Nephron progenitor cell (in vitro differentiated cells): Measurements from ENCODE around the gene NTRK3.

Source experiments
- DNase-seq: peaks from one replicate; pipeline ENCODE4 v3.0.0; 2021
- H3K27ac Mint-ChIP-seq: 2 replicates; pipeline ENCODE4 v1.8.0; 2021; ENCODE audit warnings: mild to moderate bottlenecking, moderate library complexity, mixed read lengths
- H3K27me3 Mint-ChIP-seq: 2 replicates; pipeline ENCODE4 v1.8.0; 2021; ENCODE audit warnings: mild to moderate bottlenecking, low read depth, mixed read lengths; ENCODE audit not compliant: poor library complexity
- H3K36me3 Mint-ChIP-seq: 2 replicates; pipeline ENCODE4 v1.8.0; 2021; ENCODE audit warnings: low read depth, mixed read lengths
- H3K4me1 Mint-ChIP-seq: 2 replicates; pipeline ENCODE4 v1.8.0; 2021; ENCODE audit warnings: mixed read lengths
- H3K4me3 Mint-ChIP-seq: 2 replicates; pipeline ENCODE4 v1.8.0; 2021; ENCODE audit warnings: mild to moderate bottlenecking, moderate library complexity, mixed read lengths
- H3K9me3 Mint-ChIP-seq: 2 replicates; pipeline ENCODE4 v1.8.0; 2021; ENCODE audit warnings: mild to moderate bottlenecking, moderate library complexity, mixed read lengths
- TF ChIP-seq, protein P1 (sequence below): fragments of 200-600 bp; sonication (generic); IDR thresholded peaks from 2 replicates; pipeline ENCODE4 v1.5.0; 2021; ENCODE audit warnings: antibody characterized with exemption

NTRK3 gene

GRCh38 chr15:87828608-87829007 is 427.9 kb downstream of the NTRK3 start:
- TF ChIP-seq, protein P1, sequence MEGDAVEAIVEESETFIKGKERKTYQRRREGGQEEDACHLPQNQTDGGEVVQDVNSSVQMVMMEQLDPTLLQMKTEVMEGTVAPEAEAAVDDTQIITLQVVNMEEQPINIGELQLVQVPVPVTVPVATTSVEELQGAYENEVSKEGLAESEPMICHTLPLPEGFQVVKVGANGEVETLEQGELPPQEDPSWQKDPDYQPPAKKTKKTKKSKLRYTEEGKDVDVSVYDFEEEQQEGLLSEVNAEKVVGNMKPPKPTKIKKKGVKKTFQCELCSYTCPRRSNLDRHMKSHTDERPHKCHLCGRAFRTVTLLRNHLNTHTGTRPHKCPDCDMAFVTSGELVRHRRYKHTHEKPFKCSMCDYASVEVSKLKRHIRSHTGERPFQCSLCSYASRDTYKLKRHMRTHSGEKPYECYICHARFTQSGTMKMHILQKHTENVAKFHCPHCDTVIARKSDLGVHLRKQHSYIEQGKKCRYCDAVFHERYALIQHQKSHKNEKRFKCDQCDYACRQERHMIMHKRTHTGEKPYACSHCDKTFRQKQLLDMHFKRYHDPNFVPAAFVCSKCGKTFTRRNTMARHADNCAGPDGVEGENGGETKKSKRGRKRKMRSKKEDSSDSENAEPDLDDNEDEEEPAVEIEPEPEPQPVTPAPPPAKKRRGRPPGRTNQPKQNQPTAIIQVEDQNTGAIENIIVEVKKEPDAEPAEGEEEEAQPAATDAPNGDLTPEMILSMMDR = no peak
- H3K4me1 Mint-ChIP-seq = peaks cover 11% of the 10 kb centered on the region
- peaks cover 22% of the 10 kb centered on the region for H3K9me3 Mint-ChIP-seq
- H3K36me3 Mint-ChIP-seq = no peaks in the 10 kb centered on the region
- peaks cover 68% of the 10 kb centered on the region for H3K27me3 Mint-ChIP-seq
- DNase-seq = no peak
- no peak overlapping the region for H3K4me3 Mint-ChIP-seq
- H3K27ac Mint-ChIP-seq = no peak overlapping the region

DNA sequence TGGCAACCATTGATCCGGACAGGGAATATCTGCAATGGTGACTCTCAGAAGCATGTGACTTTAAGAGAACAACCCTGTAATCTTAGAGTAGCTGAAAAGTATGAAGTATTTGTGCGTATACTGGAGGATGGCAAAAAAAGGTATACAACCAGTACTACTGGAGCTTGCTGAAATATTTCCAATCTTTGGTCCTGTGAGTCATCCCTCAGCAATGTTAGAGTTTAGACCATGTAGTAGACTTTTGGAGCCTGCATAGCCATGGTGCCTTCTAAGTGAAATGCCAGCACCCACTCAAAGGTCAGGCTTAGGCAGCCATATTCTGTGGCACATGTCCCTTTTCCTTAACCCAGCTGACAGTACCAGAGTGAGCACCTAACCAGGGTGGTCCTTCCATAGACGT is 429.4 kb downstream of the NTRK3 start:
- Mint-ChIP-seq H3K9me3 (peaks cover 12% of the 10 kb centered on the region), H3K27me3 (peaks cover 60% of the 10 kb centered on the region), H3K4me3 (no peak overlapping the region), H3K36me3 (no peaks in the 10 kb centered on the region), H3K27ac (no peak overlapping the region), H3K4me1 (peaks cover 11% of the 10 kb centered on the region)
- DNase-seq = no peak
- TF ChIP-seq, protein P1 = no peak

DNA sequence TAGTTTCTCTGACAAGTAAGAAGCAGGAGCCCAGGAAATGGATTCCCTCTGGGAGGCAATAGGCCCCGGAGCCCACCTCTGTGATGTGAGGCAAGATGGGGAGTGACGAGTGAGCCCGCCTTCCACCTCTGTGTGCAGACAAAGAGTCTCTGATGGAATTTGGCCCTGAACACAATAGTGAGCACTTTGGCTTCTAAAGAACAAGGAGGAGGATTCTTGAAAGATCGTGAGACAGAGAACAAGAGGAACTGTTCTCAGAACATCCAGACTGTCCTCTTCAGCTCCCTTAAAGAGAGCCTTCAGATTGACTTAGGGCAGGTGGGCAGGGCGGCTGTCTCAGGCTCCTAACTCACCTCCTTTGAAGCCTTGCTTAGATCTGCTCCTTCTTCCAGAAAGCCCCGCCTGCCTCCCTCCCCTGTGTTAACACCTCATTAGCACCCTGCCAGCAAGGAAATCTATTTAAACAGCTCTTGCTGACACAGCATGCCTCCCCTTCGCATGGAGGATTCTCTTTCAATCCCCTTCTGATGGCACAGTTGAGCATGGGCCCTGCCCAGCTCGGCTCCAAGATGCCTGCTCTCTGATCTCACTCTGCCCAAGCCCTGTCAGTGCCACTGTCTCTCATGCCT is 430.3 kb downstream of the NTRK3 start:
- H3K27ac Mint-ChIP-seq = no peak overlapping the region
- DNase-seq = peak; percentile 19

GRCh38 chr15:87818756-87819155 is 437.8 kb downstream of the NTRK3 start:
- TF ChIP-seq, protein P1 = no peak
- Mint-ChIP-seq H3K36me3 (no peaks in the 10 kb centered on the region), H3K4me3 (no peak overlapping the region), H3K4me1 (no peaks in the 10 kb centered on the region), H3K9me3 (no peaks in the 10 kb centered on the region), H3K27me3 (peaks cover 59% of the 10 kb centered on the region), H3K27ac (no peak overlapping the region)
- no peak for DNase-seq

More for the DNA sequence above, 430.3 kb downstream of the NTRK3 start:
- Mint-ChIP-seq H3K4me1 (peaks cover 11% of the 10 kb centered on the region), H3K27me3 (peaks cover 62% of the 10 kb centered on the region), H3K9me3 (peaks cover 3% of the 10 kb centered on the region), H3K36me3 (no peaks in the 10 kb centered on the region), H3K4me3 (peak overlapping the region; percentile 12)
- TF ChIP-seq, protein P1 = no peak

- Mint-ChIP-seq H3K4me1 (no peaks in the 10 kb centered on the region), H3K27me3 (peaks cover 56% of the 10 kb centered on the region)
Measured at GRCh38 chr15:87817553-87817952, 439.0 kb downstream of the NTRK3 start.

More at GRCh38 chr15:87817553-87817952, 439.0 kb downstream of the NTRK3 start:
- no peaks in the 10 kb centered on the region for H3K9me3 Mint-ChIP-seq
- DNase-seq = no peak
- TF ChIP-seq, protein P1 = no peak
- H3K27ac Mint-ChIP-seq = no peak overlapping the region
- no peak overlapping the region for H3K4me3 Mint-ChIP-seq
- no peaks in the 10 kb centered on the region for H3K36me3 Mint-ChIP-seq
